Stimulated activated CD4-positive, alpha-beta T cell treated with anti-CD3 and anti-CD28 coated beads, Interleukin-1b, Interleukin-23, amount 100 ng/mL, for 1 hour (primary cell): Measurements from ENCODE around the gene LTBP1.

Source experiments
- DNase-seq, 2 donors: peaks; one replicate each; pipeline ENCODE4 v3.0.0-alpha.2; 2020; ENCODE audit warnings: low read depth in 2 of 2

Gene LTBP1

DNA sequence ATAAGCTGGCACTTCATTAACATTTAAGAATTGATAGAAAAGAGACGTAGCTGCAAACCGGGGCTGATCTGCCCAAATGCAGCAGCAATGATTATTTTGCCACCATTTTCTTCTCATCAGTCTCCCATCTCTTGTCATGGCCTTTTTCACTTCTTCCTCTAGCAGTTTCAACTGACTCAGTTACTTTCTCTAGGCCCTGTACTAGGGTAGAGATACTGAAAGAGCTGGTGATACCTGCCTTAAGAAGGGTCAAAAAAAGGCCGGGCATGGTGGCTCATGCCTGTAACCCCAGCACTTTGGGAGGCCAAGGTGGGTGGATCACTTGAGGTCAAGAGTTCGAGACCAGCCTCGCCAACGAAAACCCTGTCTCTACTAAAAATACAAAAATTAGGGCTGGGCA, 127.4 kb downstream of the LTBP1 start:
- DNase-seq = no peak

DNA sequence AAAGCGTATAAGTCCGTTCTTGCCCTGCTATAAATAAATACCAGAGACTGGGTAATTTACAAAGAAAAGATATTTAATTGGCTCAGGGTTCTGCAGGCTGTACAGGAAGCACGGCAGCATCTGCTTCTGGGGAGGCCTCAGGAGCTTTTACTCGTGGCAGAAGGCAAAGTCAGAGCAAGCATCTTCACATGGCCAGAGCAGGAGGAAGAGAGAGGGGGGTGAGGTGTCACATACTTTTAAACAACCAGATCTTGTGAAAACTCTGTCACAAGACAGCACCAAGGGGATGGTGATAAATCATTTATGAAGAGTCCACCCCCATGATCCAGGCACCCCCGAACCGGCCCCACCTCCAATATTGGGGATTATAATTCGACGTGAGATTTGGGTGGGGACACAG, 130.6 kb downstream of the LTBP1 start:
- no peak for DNase-seq

DNA sequence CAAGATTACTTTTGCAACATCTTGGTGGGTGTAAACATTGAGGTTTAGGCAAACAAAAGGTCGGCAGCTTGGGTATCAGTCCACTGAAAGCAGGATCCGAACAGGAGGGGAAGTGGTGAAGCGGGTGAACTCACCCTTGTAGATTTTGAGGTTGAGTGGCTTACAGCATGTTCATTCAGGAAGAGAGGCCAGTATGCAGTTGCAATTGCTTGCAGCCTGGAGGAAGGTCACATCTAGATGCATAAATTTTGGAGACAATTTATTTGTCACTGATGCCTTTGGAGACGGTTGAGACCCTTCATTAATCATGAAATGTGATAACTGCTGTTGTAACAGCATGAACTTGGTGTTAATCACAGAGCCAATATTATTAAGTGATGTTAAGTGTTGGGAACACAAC, 131.1 kb downstream of the LTBP1 start:
- DNase-seq = no peak

DNA sequence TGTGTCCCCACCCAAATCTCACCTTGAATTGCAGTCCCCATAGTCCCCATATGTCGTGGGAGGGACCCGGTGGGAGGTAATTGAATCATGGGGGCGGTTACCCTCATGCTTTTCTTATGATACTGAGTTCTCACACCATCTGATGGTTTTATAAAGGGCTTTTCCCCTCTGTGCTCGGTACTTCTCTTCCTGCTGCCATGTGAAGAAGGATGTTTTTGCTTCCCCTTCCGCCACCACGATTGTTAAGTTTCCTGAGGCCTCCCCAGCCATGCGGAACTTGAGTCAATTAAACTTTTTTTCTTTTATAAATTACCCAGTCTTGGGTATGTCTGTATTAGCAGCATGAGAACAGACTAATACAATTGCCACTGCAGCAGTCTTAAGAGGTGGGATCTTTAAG, 134.9 kb downstream of the LTBP1 start:
- DNase-seq = no peak

DNA sequence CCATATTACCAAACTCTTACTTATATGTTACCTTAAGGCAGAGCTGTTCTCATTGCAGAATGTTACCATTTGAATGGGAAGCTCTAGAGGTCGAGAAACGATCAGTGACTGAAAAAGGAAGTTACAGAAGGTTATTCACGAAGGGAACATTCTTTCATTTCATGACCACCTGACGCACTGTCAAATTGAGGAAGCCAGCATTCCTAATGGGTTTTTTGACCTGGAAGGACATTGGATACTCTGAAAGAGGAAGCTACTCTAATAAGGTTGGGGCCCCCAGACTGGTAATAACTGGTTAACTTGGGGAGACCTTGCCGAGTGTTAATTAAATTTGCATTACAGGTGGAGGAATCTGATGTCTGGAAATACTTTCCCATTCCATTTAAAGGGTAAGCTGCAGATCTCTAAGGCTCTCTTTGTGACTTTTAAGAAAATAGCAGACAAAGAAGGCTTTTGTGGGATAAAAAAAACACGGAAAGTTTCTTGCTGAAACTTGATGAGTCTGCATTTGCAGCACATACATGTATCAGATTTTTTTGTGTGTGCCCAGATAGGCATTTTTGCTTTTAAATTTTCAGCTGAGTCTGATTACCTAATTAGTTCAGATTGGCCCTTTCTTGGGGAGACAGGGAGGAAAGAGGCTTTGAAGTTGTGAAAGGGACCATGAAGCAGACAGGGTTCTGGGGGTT, 137.1 kb downstream of the LTBP1 start:
- no peak for DNase-seq

DNA sequence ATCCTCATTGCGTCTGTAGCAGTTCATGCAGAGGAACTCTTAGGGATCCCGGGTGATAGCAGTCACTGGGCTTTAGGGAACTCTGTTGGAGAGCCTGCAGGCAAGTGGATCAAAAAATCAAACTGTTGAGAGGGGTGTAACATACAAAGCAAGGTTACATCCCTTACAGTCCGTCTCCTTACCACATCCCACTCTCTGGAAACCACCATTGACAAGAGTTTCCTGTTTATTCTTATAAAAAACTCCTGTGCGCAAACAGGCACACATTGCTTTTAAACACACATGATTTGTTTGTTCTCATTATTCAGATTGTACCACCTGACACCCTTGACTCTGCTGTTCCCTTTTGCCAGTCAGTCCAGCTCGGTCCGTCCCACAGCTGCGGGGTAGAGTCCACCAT, 137.7 kb downstream of the LTBP1 start:
- no peak for DNase-seq

DNA sequence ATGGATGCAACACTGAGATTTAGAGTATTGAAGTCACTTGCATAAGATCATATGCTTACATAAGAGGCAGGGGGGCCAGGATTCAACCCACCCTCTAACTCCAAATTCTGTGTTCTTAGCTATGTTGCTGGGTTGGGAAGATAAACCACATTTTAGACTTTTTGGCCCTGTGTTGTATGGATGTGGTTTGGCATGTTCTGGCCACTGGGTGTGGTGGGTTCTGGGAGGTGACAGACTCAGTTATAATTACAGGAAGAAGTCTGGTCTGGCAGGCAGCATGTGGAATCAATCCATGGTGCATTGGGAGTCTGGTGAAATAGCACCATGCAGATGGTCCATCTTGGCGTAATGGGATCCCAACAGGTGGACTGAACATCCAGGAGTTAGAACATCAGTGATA, 138.9 kb downstream of the LTBP1 start:
- no peak for DNase-seq

DNA sequence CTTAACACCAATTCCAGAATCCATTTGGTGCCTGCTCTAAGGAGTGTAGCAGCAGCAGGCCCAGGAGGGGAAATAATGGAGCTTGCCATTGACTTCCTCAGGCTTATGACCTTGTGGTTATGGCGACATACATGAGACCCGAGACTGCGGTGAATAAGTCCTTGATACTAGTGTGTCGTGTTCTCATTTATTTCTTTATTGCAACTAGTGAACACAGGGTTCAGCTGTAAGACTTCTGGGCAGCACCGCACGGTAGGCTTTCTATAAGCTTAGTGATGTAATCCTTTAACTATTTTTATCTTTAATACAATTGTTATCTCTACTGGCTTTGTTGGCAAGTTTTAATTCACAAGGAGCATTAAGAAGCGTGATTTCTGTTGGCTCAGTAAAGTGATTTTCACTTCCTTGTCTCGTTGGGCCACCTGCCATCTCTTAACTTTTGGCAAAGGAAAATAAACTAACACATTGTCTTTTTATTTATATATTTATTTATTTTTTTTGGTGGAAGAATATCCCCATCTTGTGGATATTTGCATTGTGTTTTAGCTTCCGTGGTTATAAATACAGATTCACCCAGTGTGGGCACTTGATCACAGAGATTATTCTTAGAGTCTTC, 139.8 kb downstream of the LTBP1 start:
- DNase-seq = no peak

DNA sequence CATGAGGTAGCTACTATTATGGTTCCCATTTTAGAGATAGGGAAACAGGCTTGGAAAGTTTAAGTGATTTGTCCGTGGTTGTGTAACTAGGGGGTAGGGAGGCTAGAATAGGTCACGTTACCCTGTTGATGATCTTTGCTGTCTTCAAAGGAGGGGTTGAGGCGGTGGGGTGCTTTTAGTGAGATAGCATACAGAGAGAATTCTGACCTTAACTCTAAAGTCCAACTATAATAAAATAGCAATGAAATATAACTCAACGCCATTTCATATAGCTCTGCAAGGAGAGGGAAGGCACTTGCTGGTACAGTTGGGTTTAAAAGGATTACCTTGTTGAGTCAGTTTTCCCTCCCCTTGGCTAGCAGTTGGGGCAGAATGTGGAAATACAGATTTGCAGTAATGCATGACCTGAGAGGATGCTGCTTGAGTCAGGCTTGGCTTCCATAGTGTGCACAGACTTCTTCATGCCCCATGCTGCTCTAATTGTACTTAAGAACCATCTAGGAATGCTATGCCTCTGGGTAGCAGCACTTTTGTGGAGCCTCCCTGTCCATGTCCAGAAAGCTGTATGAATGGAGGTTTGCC, 143.9 kb downstream of the LTBP1 start:
- DNase-seq = no peak

DNA sequence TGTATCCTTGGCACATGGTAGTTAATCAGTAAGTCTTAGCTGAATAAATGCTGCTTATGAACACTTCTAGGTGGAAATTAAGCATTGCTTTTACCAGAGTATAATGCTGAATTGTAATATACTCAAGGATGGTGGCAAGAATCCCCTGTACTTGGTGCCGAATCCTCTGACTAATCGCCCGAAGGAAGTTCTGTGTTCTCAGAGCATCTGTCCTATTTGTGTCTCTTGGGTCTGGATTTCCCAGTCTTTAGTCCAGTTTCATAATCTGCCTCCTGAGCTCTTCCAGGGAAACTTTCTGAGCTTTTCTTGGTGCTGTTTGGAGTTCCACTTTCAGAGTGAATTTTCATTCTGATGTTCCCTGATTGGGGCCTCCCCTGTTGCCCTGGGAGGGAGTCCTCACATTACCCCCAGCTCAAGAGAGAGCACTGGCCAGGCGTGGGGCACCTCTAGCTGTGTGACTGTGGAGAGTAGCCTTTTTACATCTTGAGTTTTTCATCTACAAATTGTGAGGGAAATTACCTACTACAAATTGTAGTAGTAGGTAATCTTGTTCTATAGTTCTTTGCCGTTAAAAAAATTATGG, 144.9 kb downstream of the LTBP1 start:
- DNase-seq = no peak

DNA sequence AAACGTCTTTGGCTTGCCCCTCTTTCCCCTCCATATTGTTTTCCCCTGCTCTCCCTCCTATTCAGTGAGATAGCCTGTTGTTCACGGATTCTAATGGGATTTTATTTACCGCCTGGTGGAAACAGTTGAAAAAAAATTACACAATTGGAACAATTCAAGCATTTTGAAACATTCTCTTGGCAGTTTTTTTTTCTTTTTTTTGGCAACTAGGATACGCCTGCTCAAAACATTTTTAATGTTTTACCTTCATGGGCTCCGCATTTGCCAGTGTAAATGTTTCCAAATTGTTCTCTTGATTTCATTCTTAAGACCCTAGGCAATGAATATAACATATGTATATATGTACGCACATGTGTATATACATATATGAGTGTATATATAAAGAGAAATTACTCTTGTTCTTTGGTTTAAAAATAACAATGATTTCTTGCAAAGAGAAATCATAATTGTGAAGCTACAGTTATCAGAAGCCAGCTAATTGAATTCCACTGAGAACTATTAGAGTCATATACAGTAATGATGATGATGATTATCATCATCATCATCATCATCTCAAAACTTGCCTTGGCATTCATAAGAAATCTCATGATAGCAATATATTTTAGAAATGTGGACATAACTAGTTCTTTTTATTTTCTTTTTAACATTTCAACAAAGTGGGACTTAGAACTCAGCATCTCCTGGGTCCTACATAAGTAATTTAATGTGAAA, 146.7 kb downstream of the LTBP1 start:
- no peak for DNase-seq

DNA sequence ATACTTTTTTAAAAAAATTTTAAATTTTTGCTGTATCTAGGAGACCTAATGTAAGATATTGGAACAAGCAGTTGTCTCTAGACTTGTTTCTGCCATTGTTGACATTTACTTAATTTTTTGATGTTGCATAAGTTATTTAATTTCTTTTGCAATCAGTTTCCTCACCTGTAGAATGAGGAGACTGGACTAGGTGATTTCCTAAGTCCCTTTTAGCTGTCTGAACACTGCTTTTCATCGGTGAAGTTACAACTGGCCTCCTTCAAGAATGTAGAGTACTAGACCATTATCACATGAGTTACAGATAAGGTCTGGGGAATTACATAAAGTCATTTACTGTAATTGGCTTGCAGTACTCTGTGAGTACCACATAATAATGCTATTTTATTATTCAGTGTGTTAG, 147.6 kb downstream of the LTBP1 start:
- DNase-seq = no peak

DNA sequence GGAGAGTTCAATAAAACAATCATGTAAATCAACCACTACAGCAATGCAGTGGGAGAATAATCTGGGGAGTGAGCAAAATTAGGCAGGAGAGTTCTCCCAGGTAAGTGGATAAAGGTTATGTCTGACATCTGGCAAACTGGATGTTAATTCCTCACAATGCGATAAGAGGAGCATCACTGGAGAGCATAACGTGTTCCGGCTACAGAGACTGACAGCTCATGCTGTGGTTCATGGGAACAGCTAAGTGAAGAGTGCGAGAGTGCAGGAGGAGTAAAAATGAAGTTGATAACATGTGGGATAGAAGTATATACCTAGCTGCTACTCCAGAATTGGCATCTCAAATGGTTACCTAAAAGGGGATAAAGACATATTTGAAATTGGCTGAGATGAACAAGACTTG, 153.2 kb downstream of the LTBP1 start:
- DNase-seq = no peak

DNA sequence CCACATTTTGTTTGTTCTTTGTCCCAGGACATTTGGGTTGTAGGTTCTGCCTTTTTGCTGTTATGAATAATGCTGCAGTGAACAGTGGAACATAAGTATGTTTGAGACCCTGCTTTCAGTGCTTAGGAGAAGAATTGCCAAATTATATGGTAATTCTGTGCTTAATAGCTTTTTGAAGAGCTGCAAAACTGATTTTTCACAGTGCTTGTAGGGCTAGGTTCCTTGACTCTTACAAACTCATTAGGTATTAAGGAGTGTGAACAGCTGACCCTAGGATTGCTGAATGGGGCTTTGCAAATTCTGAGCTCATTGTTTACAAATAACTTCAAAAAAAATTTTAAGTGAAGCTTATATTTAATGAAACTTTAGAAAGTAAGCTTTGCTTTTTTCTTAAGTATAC, 154.2 kb downstream of the LTBP1 start:
- no peak for DNase-seq

DNA sequence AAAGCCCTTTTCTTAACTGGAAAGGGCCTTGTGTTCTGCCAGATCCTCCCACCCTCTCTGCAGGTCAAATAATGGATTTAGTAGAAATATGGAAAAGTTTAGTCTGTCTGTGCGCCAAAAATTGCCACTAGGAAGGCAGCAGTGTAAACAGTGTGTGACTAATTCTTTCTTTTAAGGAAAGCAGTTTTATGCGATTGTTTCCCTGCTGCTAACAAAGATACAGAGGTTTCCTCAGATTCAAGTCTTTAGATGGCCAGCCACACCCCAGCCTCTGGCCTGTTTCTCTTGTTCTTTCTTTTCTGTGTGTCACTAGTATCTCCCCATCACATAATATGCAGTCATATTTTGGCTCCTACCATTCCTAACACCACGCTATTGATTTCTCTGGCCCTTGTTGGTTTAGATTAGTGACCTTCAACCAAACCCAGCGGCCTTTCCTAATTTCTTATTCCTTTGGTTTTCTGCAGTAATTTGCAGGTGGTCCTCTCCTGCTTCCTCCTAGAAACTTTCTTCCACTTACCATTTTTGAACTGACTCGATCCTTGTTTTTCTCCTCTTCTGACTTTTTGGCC, 157.4 kb downstream of the LTBP1 start:
- DNase-seq = no peak

DNA sequence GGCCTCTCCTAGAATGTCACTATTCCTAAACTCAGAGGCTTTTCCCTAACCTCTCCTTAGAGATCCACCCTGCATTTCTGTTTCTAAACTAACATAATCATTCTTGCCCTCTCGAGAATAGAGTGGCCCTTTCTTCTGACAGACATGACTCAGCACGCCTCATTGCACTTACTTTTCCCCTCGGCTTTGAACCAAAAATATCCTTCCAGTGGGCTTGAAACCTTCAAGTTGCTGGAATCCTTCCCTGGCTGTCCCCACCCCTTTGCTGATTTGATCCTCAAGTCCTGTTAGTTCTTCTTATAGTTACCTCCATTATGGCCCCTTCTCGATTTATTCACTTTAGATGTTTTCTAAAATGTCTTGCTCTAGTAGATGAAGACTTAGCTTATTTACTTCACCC, 158.0 kb downstream of the LTBP1 start:
- DNase-seq = no peak

DNA sequence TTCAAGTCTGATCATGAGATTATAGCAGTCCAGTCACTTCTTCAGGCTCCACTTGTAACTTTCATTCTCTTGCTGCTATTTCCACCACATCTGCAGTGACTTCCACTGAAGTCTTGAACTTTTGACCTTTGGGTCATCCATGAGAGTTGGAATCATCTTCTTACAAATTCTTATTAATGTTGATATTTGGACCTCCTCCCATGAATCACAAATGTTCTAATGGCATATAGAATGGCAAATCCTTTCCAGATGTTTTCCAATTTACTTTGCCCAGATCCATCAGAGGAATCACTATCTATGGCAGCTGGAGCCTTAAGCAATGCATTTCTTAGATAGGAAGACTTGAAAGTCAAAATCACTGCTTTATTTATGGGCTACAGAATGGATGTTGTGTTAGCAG, 159.4 kb downstream of the LTBP1 start:
- no peak for DNase-seq

DNA sequence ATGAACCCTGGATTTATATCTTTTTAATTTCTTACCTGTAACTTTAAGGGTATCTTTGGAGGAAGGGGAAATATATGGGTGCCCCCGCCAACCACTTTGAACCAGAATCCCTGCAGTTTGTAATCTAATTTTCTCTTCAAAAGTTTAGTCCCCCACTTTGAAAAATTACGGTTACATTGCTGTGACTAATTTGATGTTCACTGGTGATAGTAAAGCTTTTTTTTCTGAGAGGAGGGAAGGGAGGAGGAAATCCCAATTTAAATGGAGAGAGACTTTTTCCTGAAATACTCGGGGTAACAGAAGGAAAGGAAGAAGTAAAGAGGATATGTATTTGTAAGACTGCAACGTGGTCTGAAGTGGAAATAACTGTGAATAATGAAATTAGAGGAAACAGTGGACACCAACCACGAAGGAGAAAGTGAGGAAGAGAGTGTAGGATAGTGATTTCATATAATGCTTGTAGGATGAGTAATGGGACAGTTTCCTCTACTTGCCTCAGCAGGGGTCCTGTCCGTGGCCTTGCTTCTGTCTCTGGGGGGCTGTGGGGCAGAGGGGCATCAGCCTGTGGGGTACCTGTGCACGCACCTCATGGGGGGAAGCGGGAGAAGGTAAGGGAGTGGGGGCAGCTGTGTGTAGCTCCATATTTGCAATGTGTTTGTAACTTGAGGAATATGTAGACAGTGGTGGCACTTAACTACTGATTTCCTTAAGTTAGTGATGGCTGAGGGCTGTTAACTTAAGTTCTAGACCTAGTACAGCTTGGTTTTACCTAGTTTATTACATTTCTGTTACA, 161.1 kb downstream of the LTBP1 start:
- no peak for DNase-seq

DNA sequence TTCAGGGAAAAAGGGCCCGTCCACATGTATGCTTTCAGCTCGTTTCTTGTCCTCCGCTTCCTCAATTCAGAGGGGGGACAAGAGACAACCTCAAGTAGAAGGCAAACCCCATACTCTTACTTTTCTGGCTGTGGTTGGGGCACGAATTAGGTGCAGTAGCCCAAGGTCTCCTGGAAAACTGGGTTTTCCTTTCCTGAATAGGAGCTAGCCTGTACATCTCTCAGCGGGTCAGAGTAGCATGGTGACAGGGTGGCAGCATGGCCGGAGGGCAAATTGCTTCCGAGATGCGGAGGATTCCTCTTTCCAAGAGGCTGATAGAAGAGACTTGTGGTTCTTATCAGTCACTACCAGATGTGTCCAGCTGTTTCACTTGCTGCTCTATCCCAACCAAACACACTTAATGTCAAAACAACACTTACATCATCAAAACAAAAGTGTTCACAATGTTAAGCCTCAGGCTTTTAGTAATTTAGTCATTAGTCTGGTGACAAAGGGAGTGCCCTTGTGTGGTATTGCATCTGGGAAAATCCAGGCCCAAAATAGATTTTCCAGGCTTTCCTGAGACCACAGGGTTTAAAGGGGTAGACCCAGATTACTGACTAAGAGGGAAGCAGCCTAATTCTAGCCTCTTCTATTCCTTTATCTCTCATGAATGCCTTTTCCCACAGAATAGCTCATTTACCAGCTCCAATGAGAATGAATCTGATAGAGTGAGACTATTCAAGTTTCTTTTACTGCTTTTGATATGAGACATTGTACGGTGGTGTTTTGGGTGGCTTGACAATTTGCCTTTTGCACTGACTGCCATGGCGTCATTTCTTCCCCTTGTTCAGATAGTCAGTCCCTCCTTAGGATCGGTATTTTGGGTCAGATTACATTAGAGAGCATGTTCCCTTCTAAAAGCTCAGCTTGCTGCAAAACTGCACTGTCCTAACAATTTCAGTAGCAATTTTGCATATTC, 162.0 kb downstream of the LTBP1 start:
- DNase-seq = no peak

DNA sequence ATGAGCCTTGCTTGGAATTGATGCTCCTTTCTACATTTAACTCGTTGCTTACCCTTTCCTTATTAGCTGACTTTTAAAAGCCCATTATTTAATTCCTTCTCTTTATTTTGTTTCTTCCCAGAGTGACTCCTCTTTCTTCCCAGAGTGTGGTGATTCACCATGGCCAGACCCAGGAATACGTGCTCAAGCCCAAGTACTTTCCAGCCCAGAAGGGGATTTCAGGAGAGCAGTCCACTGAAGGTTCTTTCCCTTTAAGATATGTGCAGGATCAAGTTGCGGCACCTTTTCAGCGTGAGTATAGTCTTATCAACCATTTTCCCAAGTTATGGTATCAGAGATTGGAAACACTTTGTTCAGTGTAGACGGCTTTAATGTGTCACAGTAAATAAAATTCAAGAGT, 163.7 kb downstream of the LTBP1 start:
- no peak for DNase-seq
